GM19023 (cell line): ENCODE data around the gene NXN.
"Not testable (repeated sequence)": the region's sequence is repeated elsewhere in the genome, so short reads cannot be mapped to it uniquely, and the experiment has no call there.

ENCODE experiments used
- ATAC-seq: cut with Tn5 transposase; IDR thresholded peaks from one replicate; pipeline ENCODE4 v1.9.1; 2021; ENCODE audit warnings: mild to moderate bottlenecking, moderate library complexity; ENCODE audit not compliant: unreplicated experiment

Gene NXN

DNA sequence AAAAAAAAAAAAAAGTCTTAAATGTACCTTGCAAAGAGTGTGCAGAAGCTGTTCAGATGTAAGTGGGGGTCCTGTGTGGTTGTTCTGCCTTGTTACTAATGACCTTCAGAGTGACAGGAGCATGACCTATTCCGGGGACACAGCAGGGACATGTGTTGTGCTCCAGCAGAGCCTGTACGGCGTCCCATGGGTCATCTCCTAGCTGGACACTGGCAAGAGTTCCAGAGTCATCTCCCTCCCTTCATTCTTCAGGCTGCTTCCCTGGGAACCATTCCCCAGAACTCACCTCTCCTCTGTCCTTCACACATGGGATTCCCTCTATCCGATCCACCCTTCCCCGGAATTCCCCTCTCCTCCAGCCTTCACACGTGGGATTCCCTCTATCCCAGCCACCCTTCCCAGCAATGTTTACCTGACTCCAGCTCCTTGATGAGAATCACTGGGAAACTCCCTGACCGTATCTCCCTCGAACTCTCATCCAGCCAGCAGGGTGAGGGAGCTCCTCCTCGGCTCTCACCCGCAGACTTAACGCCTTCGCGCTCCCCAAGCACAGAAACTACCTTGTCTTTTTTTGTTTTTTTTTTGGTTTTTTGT lies 111.6 kb downstream of the NXN start:
- no peak for ATAC-seq

- not testable (repeated sequence) for ATAC-seq
Measured at GRCh38 chr17:867238-867637, 112.3 kb downstream of the NXN start.

GRCh38 chr17:866568-867103 lies 112.9 kb downstream of the NXN start:
- no peak for ATAC-seq

GRCh38 chr17:864315-864714 lies 115.3 kb downstream of the NXN start:
- no peak for ATAC-seq

- no peak for ATAC-seq
Measured at GRCh38 chr17:863880-864279, 115.7 kb downstream of the NXN start.

DNA sequence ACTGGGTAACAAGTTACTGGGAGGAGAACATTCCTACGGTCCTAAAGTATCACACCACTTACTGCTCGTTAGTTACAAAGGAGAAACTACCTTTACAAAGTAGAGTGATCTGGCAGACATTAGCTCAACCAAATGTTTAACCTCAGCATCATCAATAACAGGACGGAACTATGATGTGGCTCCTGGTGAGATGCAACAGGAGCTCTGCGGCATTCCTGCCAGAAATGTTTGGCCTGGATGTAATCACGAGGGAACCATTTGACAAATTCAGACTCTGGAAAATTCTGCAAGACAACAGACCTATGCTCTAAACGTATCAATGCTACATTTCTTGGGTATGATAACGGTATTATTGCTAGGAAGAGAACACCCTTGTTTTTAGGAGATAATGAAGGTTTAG lies 117.0 kb downstream of the NXN start:
- no peak for ATAC-seq

GRCh38 chr17:861364-861763 lies 118.2 kb downstream of the NXN start:
- no peak for ATAC-seq

DNA sequence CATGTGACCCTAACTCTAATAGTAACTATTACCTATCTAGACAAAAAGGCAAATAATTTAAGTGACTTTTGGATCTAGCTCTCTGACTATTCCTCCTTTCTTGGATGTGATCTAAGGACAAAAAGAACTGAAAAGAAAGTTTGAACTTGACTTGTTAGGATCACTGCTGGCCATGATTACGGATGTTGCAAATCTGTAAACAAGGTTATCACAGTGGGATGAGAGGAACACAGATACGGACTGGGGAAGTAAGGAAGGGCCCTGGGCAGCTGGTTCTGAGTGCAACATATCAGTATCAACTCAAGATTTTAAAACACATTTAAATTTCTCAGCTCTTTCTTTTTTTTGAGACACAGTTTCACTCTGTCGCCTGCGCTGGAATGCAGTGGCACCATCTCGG lies 118.8 kb downstream of the NXN start:
- no peak for ATAC-seq

- ATAC-seq: no peak
Measured at GRCh38 chr17:859824-860195, 119.8 kb downstream of the NXN start.

DNA sequence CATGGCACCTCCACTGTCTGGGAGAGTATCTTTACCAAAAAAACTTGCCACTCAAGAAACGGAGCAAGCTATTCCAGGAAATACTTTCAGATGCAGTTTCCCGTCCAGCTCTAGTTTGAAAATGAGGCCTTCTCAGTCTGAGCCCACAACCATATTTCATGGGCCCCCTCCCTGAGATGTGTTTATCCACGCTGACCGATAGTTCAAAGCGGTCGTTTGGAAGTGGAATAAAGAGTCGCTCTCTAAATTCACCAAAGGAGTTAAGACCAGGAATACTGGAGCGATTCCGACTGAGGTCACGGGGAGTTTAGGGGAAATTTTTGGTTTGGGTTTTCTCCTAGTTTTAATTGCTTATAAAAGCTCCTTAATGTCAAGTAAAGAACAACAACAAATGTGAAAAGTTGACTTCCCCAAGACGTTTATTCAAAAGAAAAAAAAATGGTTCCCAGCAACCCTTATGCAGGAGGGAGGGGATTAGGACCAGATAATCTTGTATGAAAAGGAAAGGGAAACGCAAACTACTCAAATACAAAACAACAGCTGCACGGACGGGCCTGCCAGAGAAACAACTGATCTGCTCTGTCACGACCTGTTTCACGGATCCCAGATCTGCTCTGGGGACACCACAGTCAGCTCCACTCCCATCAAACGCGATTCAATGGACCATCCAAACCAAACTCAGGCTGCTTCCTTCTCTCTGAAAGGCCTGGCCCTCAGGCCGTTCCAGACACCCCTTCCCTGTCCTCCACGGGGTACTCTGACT lies 120.3 kb downstream of the NXN start:
- no peak for ATAC-seq

DNA sequence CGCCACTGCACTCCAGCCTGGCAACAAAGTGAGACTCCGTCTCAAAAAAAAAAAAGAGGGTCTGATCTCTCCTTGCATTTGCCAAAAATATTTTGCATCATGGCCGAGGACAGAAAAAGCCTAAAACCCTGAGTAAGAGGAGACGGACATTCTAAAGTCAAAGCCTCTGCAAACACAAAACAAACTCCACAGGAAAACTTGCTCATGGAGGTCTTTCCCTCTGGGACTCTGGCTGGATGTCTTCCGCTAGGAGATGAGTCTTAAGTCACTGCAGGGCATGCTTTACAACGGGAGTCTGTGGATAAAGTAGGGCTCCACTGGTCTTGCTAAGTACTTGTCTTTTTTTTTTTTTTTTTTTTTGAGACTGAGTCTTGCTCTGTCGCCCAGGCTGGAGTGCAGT lies 123.4 kb downstream of the NXN start:
- no peak for ATAC-seq

GRCh38 chr17:855569-855968 lies 124.0 kb downstream of the NXN start:
- ATAC-seq: no peak

DNA sequence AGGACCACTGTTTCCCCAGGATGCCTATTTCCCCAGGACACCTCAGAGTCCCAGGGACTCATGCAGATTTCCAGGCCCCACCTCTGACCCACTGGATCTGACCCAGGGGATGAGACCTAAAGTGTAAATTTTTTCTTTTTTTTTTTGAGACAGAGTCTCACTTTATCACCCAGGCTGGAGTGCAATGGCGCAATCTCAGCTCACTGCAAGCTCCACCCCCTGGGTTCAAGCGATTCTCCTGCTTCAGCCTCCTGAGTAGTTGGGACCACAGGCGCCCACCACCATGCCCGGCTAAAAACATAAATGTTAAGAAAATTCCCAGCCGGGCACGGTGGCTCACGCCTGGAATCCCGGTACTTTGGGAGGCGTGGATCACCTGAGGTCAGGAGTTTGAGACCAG lies 126.7 kb downstream of the NXN start:
- ATAC-seq: not testable (repeated sequence)

DNA sequence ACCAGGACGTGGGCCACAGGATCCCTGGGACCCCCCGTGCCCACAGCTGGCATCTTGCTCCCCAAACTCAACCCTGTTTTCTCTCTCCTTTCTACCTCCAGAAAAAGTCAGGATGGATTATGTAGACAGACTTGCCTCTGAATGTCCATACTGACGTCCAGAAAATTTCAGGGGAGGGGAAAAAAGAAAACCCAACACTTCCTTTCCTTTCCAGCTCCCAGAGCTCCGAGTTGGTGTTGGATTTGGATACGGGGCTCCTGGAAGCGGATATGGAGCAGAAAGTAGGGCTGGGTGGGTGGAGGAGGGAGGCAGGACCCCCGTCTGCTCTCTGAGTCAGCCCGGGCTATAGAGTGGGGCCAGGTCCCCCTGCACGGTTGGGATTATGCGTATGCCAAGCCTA lies 127.2 kb downstream of the NXN start:
- no peak for ATAC-seq

DNA sequence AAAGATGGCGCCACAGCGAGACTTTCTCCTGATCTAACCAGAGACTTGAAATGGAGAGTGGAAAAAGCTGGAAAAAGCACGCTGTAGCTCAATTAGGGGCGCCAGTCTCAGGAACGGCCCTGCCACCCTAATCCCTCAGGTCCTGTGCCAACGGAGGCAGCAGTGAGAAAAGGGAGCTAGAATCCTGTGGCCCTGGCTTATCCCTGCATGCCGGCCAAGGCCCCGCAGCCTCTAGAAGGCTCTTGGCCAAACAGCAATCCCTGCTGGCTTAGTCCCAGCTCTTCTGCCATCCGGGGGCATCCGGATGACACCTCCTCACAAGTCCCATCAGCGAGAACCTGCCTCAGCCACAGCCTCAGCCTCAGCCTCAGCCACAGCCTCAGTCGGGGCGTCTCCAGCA lies 127.7 kb downstream of the NXN start:
- ATAC-seq: no peak

DNA sequence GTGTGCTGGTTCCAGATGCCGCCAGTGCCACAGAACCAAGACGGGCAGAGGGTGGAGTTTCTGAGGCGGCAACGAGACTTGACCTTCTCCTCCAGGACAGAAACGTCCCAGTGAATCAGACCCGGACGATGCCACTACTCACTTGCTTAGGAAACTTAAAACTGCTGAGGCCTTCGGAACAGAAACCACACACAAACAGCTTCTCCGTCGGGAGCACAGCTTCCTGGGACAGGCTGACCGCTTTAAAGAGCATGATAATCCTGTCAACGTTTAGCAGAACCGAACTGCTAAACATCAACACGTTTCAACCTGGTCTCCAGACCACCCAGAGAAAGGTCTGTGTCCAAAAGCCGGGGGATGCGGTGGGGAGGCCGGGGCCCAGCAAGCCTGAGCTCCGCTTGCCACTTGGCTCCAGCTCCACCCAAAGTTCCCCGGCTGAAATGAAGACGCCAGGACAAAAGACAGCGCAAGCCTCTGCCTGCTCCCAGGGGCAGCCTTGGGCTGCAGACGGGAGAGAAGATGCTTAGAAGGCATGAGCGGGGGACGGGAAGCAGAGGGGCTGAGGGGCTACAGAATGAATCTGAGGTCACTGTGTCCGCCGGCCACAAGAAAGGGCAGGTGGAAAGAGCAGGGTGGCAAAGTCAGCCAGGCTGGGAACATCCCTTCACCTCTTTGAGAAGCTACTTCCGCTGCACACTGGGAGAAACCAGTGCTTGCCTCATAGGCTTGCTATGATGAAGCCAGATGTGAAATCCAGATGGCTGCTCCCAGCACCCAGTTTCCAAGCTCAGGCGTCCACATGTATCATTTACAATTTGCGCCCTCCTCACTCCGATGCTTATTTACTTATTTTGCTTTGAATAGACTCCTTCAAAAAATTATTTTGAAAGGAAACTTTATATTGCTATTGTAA lies 128.5 kb downstream of the NXN start:
- ATAC-seq: no peak

- ATAC-seq: no peak
Measured at GRCh38 chr17:850086-850850, 129.3 kb downstream of the NXN start.

GRCh38 chr17:848402-848801 lies 131.2 kb downstream of the NXN start:
- ATAC-seq: no peak

DNA sequence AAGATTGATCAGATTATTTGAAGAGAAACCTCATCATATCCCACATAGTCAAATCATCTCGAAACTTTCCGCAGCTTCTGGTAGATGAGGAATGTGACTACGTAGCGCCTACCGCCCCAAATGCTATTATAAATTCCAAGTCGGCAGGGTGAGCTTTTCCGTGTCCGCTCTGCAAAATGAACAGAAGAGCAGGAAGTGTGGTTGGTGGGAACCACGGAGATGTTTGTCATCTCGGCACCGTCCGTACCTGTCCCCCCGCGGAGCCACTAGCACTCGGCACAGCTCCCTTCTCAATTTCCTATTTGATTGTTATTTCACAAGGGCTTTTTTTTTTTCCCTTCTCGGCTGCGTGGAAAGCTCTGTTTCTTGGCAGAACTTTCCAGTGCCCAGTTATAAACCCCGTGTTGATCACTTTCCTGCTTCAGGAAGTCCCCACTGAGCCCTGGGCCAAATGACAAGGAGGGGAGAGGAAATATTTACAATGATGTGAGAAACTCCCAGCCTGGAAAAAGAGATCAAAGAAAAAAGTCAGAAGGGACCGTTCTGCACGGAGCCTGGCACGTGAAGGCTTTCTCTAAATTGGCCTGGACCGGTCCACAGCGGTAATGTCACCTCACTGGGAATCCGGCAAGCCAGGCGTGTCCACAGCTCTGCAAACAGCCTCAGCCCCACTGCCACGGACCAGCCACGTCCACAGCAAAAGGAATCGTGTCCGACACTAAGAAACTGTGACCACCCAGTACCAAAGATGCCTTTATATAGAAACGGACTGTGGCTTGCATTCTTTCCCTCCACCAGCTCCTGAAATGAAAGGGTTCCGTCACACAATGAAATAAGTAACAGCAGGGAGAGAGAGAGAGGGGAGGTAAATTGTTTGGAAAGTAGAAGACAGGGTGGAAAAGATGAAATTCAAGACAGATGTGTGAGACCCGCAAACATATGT lies 132.4 kb downstream of the NXN start:
- ATAC-seq: no peak

DNA sequence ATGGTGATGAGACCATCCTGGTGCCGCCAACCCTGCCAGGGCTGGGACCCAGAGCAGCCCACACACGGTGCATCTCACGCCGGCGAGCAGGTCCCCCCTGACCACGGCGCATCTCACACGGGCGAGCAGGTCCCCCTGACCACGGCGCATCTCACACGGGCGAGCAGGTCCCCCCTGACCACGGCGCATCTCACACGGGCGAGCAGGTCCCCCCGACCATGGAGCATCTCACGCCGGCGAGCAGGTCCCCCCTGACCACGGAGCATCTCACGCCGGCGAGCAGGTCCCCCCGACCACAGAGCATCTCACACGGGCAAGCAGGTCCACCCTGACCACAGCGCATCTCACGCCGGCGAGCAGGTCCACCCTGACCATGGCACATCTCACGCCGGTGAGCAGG lies 138.3 kb downstream of the NXN start:
- ATAC-seq: no peak
